Spleen (tissue), 11 donors: ENCODE results near the gene CCNF. TPM values are rescaled to one million over a fixed set of nuclear protein-coding genes. Genes with fewer than 3 reads are reported as not detected.
"Not testable (repeated sequence)": the region's sequence is repeated elsewhere in the genome, so short reads cannot be mapped to it uniquely, and the experiment has no call there.

Source experiments
- DNase-seq: peaks from one replicate; pipeline ENCODE4 v3.0.0-alpha.2; 2020
- H3K27ac ChIP-seq, 8 donors: fragments of 200-600 bp; sonication (generic) in 7 of 8; 1 replicate in 4 of 8; 2 replicates in 4 of 8; pipeline versions ENCODE4 v1.5.0 to v1.8.0; 2016 to 2021; ENCODE audit warnings: inconsistent platforms in 4 of 8, mild to moderate bottlenecking in 4 of 8, moderate library complexity in 1 of 8
- H3K27me3 ChIP-seq, 7 donors: fragments of 200-600 bp; sonication (generic) in 6 of 7; replicated peaks in 1 of 7; 1 replicate in 4 of 7; 2 replicates in 3 of 7; pipeline versions ENCODE4 v1.5.0 to v1.8.0; 2016 to 2021; ENCODE audit warnings: inconsistent platforms in 3 of 7, mild to moderate bottlenecking in 1 of 7
- H3K36me3 ChIP-seq, 6 donors: fragments of 200-600 bp; sonication (generic) in 5 of 6; 1 replicate in 4 of 6; 2 replicates in 2 of 6; pipeline versions ENCODE4 v1.5.0 to v1.8.0; 2016 to 2021; ENCODE audit warnings: inconsistent platforms in 2 of 6
- H3K4me1 ChIP-seq, 6 donors: fragments of 200-600 bp; sonication (generic) in 5 of 6; 1 replicate in 3 of 6; 2 replicates in 3 of 6; pipeline versions ENCODE4 v1.5.0 to v1.8.0; 2016 to 2021; ENCODE audit warnings: inconsistent platforms in 3 of 6
- H3K4me3 ChIP-seq, 8 donors: fragments of 200-600 bp; sonication (generic) in 7 of 8; 1 replicate in 4 of 8; 2 replicates in 4 of 8; pipeline versions ENCODE4 v1.5.0 to v1.8.0; 2016 to 2021; ENCODE audit warnings: inconsistent platforms in 4 of 8, mild to moderate bottlenecking in 4 of 8, moderate library complexity in 2 of 8
- H3K9me3 ChIP-seq, 8 donors: fragments of 200-600 bp; sonication (generic) in 7 of 8; 1 replicate in 4 of 8; 2 replicates in 4 of 8; pipeline versions ENCODE4 v1.5.0 to v1.8.0; 2016 to 2021; ENCODE audit warnings: inconsistent platforms in 4 of 8
- CTCF ChIP-seq, 11 experiments: fragments of 200-600 bp in 7 of 11; fragments of 450-650 bp in 4 of 11; sonication (generic) in 4 of 11; IDR thresholded peaks in 8 of 11; conservative IDR thresholded peaks in 3 of 11; 1 replicate in 7 of 11; 2 replicates in 4 of 11; pipeline versions ENCODE4 v1.4.0 to v1.8.0; 2016 to 2021; ENCODE audit warnings: antibody characterized with exemption in 11 of 11, inconsistent platforms in 4 of 11, mild to moderate bottlenecking in 1 of 11
- POLR2A ChIP-seq, 3 donors: fragments of 450-650 bp; IDR thresholded peaks; one replicate each; pipeline ENCODE4 v1.5.1; 2017; ENCODE audit warnings: antibody characterized with exemption in 3 of 3, mild to moderate bottlenecking in 1 of 3
- POLR2AphosphoS5 ChIP-seq, 3 donors: sonication (generic); formaldehyde crosslinking; IDR thresholded peaks; one replicate each; pipeline ENCODE4 v1.5.1; 2017; ENCODE audit warnings: antibody characterized with exemption in 3 of 3
- WGBS, 5 donors: extraction: QIAGEN DNeasy Blood & Tissue Kit in 3 of 5; methylation state at CpG; one replicate each; pipeline versions ENCODE4 v1.1.5 to v1.1.7; 2013 to 2018; 5-methylcytosine and 5-hydroxymethylcytosine counted together
- intact Hi-C: fragments of 100-400 bp; cut with DNase I; formaldehyde crosslinking; loops from one replicate; pipeline ENCODE4 v1.15.0; 2023; ENCODE audit warnings: low total_unique reads
- polyA plus RNA-seq, 3 donors: library from polyadenylated mRNA; stranded (reverse); fragments of 200-250 nt; gene quantifications; one replicate each; pipeline ENCODE4 v1.2.1, GENCODE V29; 2013
- total RNA-seq, 7 donors: library from RNA; depleted of rRNA in 3 of 7; stranded (reverse); fragments of >200 nt in 3 of 7; fragmentation: NEBNext Ultra II Directional in 4 of 7; extraction: Animal tissue kit (Norgen Biotek cat#: 25700) in 4 of 7; gene quantifications; one replicate each; pipeline versions ENCODE4 v1.1.0 to v1.2.1, GENCODE V29; 2016 to 2021
- donor health status: healthy with polysubstance abuse.
- donor health status: DM: no; HTN: no; CAD: no; lungs with moderate emphysema.
- donor health status: DM: no; HTN: no; CAD: no.
- donor health status: Bipolar disorder and iron deficiency.
- donor health status: healthy.
- donor health status: DM: no; HTN: no; CAD: no.
- donor health status: DM: yes; HTN: yes; CAD: no.

CCNF gene
- total and polyA plus RNA-seq, 10 donors = 1.5 to 11.1 (median 4.7) TPM

GRCh38 chr16:2437032-2437790 lies 8.0 kb downstream of the CCNF start:
- H3K9me3 ChIP-seq = no peaks in the 10 kb centered on the region
- WGBS, 5 donors = 89 to 96% (median 93%) methylated on average over 24 of the region's 24 CpGs
- no peak overlapping the region for H3K4me3 ChIP-seq
- peak; percentile 59 for DNase-seq
- H3K36me3 ChIP-seq = peaks cover 0 to 88% (median 23%) of the 10 kb centered on the region in 6 donors
- peaks cover 0 to 11% (median 2%) of the 10 kb centered on the region in 6 donors for H3K4me1 ChIP-seq
- H3K27me3 ChIP-seq = no peaks in the 10 kb centered on the region
- intact Hi-C loops = loop anchor here (10.0 kb wide), 1 partner anchor 58 kb away; no protein-coding TSS in a partner anchor
- no peak overlapping the region for H3K27ac ChIP-seq
- no peak for TF ChIP-seq POLR2A (IDR thresholded peaks at IDR 0.05)
- TF ChIP-seq POLR2AphosphoS5 (IDR thresholded peaks at IDR 0.05) = no peak
- no peak for TF ChIP-seq CTCF (IDR thresholded peaks at IDR 0.05 in 8 of 11, conservative IDR thresholded peaks at IDR 0.05 in 3 of 11)

- Histone ChIP-seq H3K27ac (no peak overlapping the region), H3K27me3 (no peaks in the 10 kb centered on the region), H3K36me3 (peaks cover 0 to 80% (median 16%) of the 10 kb centered on the region in 6 donors), H3K4me1 (peaks cover 0 to 11% (median 2%) of the 10 kb centered on the region in 6 donors), H3K4me3 (no peak overlapping the region), H3K9me3 (no peaks in the 10 kb centered on the region)
- 94 to 97% (median 96%) methylated on average over 13 to 14 of the region's 14 CpGs for WGBS, 5 donors
- intact Hi-C loops = loop anchor here (10.0 kb wide), 1 partner anchor 57 kb away; no protein-coding TSS in a partner anchor
- DNase-seq = peak; percentile 67
- no peak for TF ChIP-seq CTCF (IDR thresholded peaks at IDR 0.05 in 8 of 11, conservative IDR thresholded peaks at IDR 0.05 in 3 of 11)
- no peak for TF ChIP-seq POLR2AphosphoS5 (IDR thresholded peaks at IDR 0.05)
- TF ChIP-seq POLR2A (IDR thresholded peaks at IDR 0.05) = no peak
Measured at GRCh38 chr16:2438121-2438520, 8.9 kb downstream of the CCNF start.

- H3K36me3 ChIP-seq = peaks cover 0 to 80% (median 20%) of the 10 kb centered on the region in 6 donors
- 95 to 97% (median 97%) methylated on average over 9 to 11 of the region's 11 CpGs for WGBS, 5 donors
- H3K9me3 ChIP-seq = no peaks in the 10 kb centered on the region
- intact Hi-C loops = loop anchor here (10.0 kb wide), 1 partner anchor 55 kb away; no protein-coding TSS in a partner anchor
- DNase-seq = no peak
- H3K4me1 ChIP-seq = peaks cover 0 to 11% (median 2%) of the 10 kb centered on the region in 6 donors
- peak overlapping the region in 5 of 8 donors; percentile 27 to 75 (median 46) for H3K27ac ChIP-seq
- TF ChIP-seq POLR2AphosphoS5 (IDR thresholded peaks at IDR 0.05) (no peak), CTCF (IDR thresholded peaks at IDR 0.05 in 8 of 11, conservative IDR thresholded peaks at IDR 0.05 in 3 of 11) (no peak)
- H3K27me3 ChIP-seq = no peaks in the 10 kb centered on the region
- H3K4me3 ChIP-seq = no peak overlapping the region
Measured at GRCh38 chr16:2439598-2439997, 10.4 kb downstream of the CCNF start.

- H3K36me3 ChIP-seq = peaks cover 3 to 81% (median 31%) of the 10 kb centered on the region in 6 donors
- H3K4me3 ChIP-seq, H3K9me3 ChIP-seq, H3K27me3 ChIP-seq, H3K27ac ChIP-seq, DNase-seq, intact Hi-C loops: not testable (repeated sequence)
- 82 to 90% (median 86%) methylated on average over 14 to 15 of the region's 15 CpGs for WGBS, 5 donors
- peaks cover 0 to 11% (median 2%) of the 10 kb centered on the region in 6 donors for H3K4me1 ChIP-seq
Measured at GRCh38 chr16:2441143-2441804, 12.0 kb downstream of the CCNF start.
